ENCODE measurements around the gene WBP2NL. TPM values are rescaled to one million over a fixed set of nuclear protein-coding genes. Genes with fewer than 3 reads are reported as not detected.

The WBP2NL gene
- total and polyA plus RNA-seq, 2 of the 8 experiments (the other 6 are each of a cell fraction or from before 2014, with no cell fraction given) = not detected

GRCh38 chr22:41966607-41967240 lies 31.9 kb upstream of the WBP2NL start:
- Histone ChIP-seq H3K18ac (ENCODE audit: extremely low read depth, low read length) (no peak overlapping the region; the same call in 1 of the 2 replicates), H3K14ac (ENCODE audit: insufficient read length) (no peak overlapping the region), H2AFZ (ENCODE audit: low read length) (no peak overlapping the region), H3K9ac (replicated peaks in 1 of 4; ENCODE audit: extremely low read depth in 1 of 4, low read depth in 3 of 4, low read length in 3 of 4) (peak overlapping the region in 1 of 4 experiments; percentile 34; a peak in 2 of 7 replicates), H2BK15ac (ENCODE audit: low read length) (0 out of 2 replicates have a peak overlapping the region, but pooled peaks have one; percentile 6), H3K23me2 (ENCODE audit: low read depth, low read length) (no peaks in the 10 kb centered on the region), H2BK12ac (ENCODE audit: low read depth, low read length) (no peak overlapping the region; the same call in 1 of the 2 replicates), H2BK20ac (ENCODE audit: low read length) (no peak overlapping the region), H3K4me2 (ENCODE audit: insufficient read depth in 1 of 2, low read depth in 2 of 2, low read length in 2 of 2) (peak overlapping the region in 1 of 2 experiments; percentile 15; a peak in 1 of 4 replicates), H3K9me3 (ENCODE audit: insufficient read depth in 2 of 2, low read depth in 1 of 2, low read length in 1 of 2) (no peaks in the 10 kb centered on the region), H3K27me3 (replicated peaks in 1 of 4; ENCODE audit: control insufficient read depth in 3 of 4, extremely low read depth in 1 of 4, insufficient read depth in 3 of 4, low read length in 3 of 4) (no peaks in the 10 kb centered on the region; a peak in 2 of 7 replicates), H3K4me3 (ENCODE audit: extremely low read depth in 1 of 4, insufficient read depth in 2 of 4, low read depth in 3 of 4, low read length in 4 of 4) (no peak overlapping the region), H3K4ac (replicated peaks; ENCODE audit: insufficient read length, low read depth, low read length) (no peak overlapping the region), H2BK5ac (ENCODE audit: low read depth, low read length) (no peak overlapping the region), H3K27ac (ENCODE audit: low read depth, low read length) (no peak overlapping the region), H3K36me3 (ENCODE audit: control insufficient read depth in 2 of 4, insufficient read depth in 4 of 4, low read length in 3 of 4) (no peaks in the 10 kb centered on the region), H2AK5ac (ENCODE audit: low read depth, low read length) (no peak overlapping the region), H4K91ac (replicated peaks; ENCODE audit: insufficient read length, low read length) (peak overlapping the region; percentile 15), H4K20me1 (replicated peaks in 1 of 2; ENCODE audit: control insufficient read depth in 1 of 2, insufficient read depth in 2 of 2, low read length in 2 of 2) (no peaks in the 10 kb centered on the region), H3K23ac (ENCODE audit: insufficient read length) (no peak overlapping the region), H3K56ac (replicated peaks; ENCODE audit: insufficient read length, low read depth, low read length) (no peak overlapping the region), H3K79me2 (ENCODE audit: control insufficient read depth in 1 of 2, insufficient read depth in 2 of 2, low read length in 2 of 2) (no peaks in the 10 kb centered on the region), H2BK120ac (replicated peaks; ENCODE audit: low read depth, low read length) (no peak overlapping the region), H4K5ac (ENCODE audit: insufficient read length, low read depth, low read length) (no peak overlapping the region), H3K79me1 (ENCODE audit: low read depth, low read length) (no peaks in the 10 kb centered on the region), H4K8ac (ENCODE audit: extremely low read depth, insufficient read depth, low read length) (no peak overlapping the region), H3K4me1 (replicated peaks in 1 of 4; ENCODE audit: control insufficient read depth in 3 of 4, insufficient read depth in 4 of 4, low read length in 3 of 4) (peaks cover 1 to 18% (median 4%) of the 10 kb centered on the region in 4 experiments; a peak in 6 of 7 replicates)
- ChIA-PET POLR2A (ENCODE audit: partially characterized antibody) (interaction anchor here (0.9 to 1.6 kb wide), 2 partner anchors 9 to 123 kb away, joined by 3 to 4 read pairs; partner anchors contain the start of gene NDUFA6), CTCF (ENCODE audit: partially characterized antibody) (interaction anchor here (0.6 to 10.8 kb wide), 28 partner anchors 9 to 1602 kb away, joined by 3 to 116 read pairs (median 5); partner anchors contain the start of genes CENPM, NDUFA6 and SMIM45)
- DNase-seq (ENCODE audit: low read depth in 1 of 2, low spot score in 2 of 2) = peak in 1 of 2 experiments; percentile 62
- WGBS, 2 experiments (ENCODE audit: extremely low coverage in 1 of 2, insufficient coverage in 1 of 2, insufficient read length in 1 of 2, insufficient replicate concordance in 2 of 2, low coverage in 1 of 2, low lambda C conversion rate in 2 of 2, missing lambda C conversion rate in 1 of 2) = 58% methylated on average over 8 of the region's 8 CpGs; no CpG with 5 or more reads in 1 of the 2 experiments
- FAIRE-seq = peak; percentile 92
- TF ChIP-seq KDM1A (IDR thresholded peaks at IDR 0.05; ENCODE audit: borderline replicate concordance, low read length) (no peak), RAD21 (IDR thresholded peaks at IDR 0.05 in 1 of 2, conservative IDR thresholded peaks at IDR 0.05 in 1 of 2; ENCODE audit: low read depth in 2 of 2, low read length in 2 of 2) (peak; percentile 75 to 80), CBX5 (IDR thresholded peaks at IDR 0.05; ENCODE audit: low read depth, low read length) (no peak), NANOG (IDR thresholded peaks at IDR 0.05; ENCODE audit: insufficient read depth, low read depth, low read length, poor library complexity, severe bottlenecking) (no peak), SUZ12 (IDR thresholded peaks at IDR 0.05; ENCODE audit: low read length) (no peak), FOSL1 (IDR thresholded peaks at IDR 0.05; ENCODE audit: insufficient read depth, low read depth, low read length) (no peak), EP300 (IDR thresholded peaks at IDR 0.05; ENCODE audit: borderline replicate concordance in 1 of 2, low read depth in 2 of 2, low read length in 2 of 2) (no peak), GABPA (IDR thresholded peaks at IDR 0.05; ENCODE audit: borderline replicate concordance, insufficient read depth, low read length) (no peak), GTF2F1 (IDR thresholded peaks at IDR 0.05; ENCODE audit: borderline replicate concordance, low read depth, low read length) (no peak), TAF1 (IDR thresholded peaks at IDR 0.05; ENCODE audit: low read depth, low read length) (no peak), RFX5 (IDR thresholded peaks at IDR 0.05; ENCODE audit: borderline replicate concordance, low read depth, low read length) (no peak)

Measured in H1 (cell line).